Naive thymus-derived CD8-positive, alpha-beta T cell (primary cell): ENCODE results near the gene HMCN2. TPM values are rescaled to one million over a fixed set of nuclear protein-coding genes. Genes with fewer than 3 reads are reported as not detected.

ENCODE experiments used
- ATAC-seq, 2 donors: fragments of 150-1000 bp; cut with Tn5 transposase in 1 of 2; sonication (Bioruptor Pico), chemical (Tn5 transposase) in 1 of 2; 1 replicate in 1 of 2; 2 replicates in 1 of 2; pipeline ENCODE4 v1.10.0; 2021; ENCODE audit warnings: mild to moderate bottlenecking in 2 of 2, moderate library complexity in 2 of 2
- POLR2A ChIA-PET: fragments of 350-600 bp; sonication (Branson Sonifier 250); formaldehyde crosslinking; loops from one replicate; lab custom pipeline; 2021; ENCODE audit warnings: antibody characterized with exemption; lab: Charles Lee
- DNase-seq, 10 donors: peaks; one replicate each; pipeline versions ENCODE4 v3.0.0 to v3.0.0-alpha.2; 2020 to 2022
- H3K27ac Mint-ChIP-seq, 10 donors: one replicate each; pipeline ENCODE4 v1.8.0; 2020 to 2022; ENCODE audit warnings: mild to moderate bottlenecking in 10 of 10, mixed read lengths in 10 of 10, moderate library complexity in 4 of 10, inconsistent platforms in 1 of 10
- H3K27me3 Mint-ChIP-seq, 5 donors: one replicate each; pipeline ENCODE4 v1.8.0; 2021 to 2022; ENCODE audit warnings: mixed read lengths in 5 of 5
- H3K36me3 Mint-ChIP-seq, 3 donors: one replicate each; pipeline ENCODE4 v1.8.0; 2020 to 2022; ENCODE audit warnings: mixed read lengths in 3 of 3, mild to moderate bottlenecking in 2 of 3, inconsistent platforms in 1 of 3
- H3K4me1 Mint-ChIP-seq, 4 donors: one replicate each; pipeline ENCODE4 v1.8.0; 2021 to 2022; ENCODE audit warnings: mixed read lengths in 4 of 4
- H3K4me3 Mint-ChIP-seq, 10 donors: one replicate each; pipeline ENCODE4 v1.8.0; 2020 to 2022; ENCODE audit warnings: mild to moderate bottlenecking in 10 of 10, mixed read lengths in 10 of 10, moderate library complexity in 6 of 10, inconsistent platforms in 1 of 10
- H3K9me3 Mint-ChIP-seq, 9 donors: one replicate each; pipeline ENCODE4 v1.8.0; 2020 to 2022; ENCODE audit warnings: mixed read lengths in 9 of 9, mild to moderate bottlenecking in 3 of 9, inconsistent platforms in 1 of 9, moderate library complexity in 1 of 9
- polyA plus RNA-seq, 3 donors: library from polyadenylated mRNA; unstranded; fragments of 300-500 nt; fragmentation: Illumina TruSeq; gene quantifications; one replicate each; pipeline ENCODE4 v1.2.3, GENCODE V29; 2021
- total RNA-seq, 8 experiments: library from RNA in 2 of 8; stranded (reverse) in 2 of 8; gene quantifications; one replicate each; pipeline ENCODE4 v1.2.3 and lab custom pipeline; 2021 to 2026

HMCN2 gene
- total and polyA plus RNA-seq, 5 experiments from 2014 or later: not detected

- Mint-ChIP-seq H3K27me3 (peaks cover 11 to 63% (median 29%) of the 10 kb centered on the region in 5 donors), H3K9me3 (no peaks in the 10 kb centered on the region), H3K4me3 (no peak overlapping the region), H3K4me1 (peaks cover 0 to 7% (median 3%) of the 10 kb centered on the region in 4 donors), H3K27ac (no peak overlapping the region), H3K36me3 (no peaks in the 10 kb centered on the region)
- ATAC-seq: no peak
- POLR2A ChIA-PET: interaction anchor here (0.7 kb wide), 1 partner anchor 203 kb away, joined by 3 read pairs; no protein-coding TSS in a partner anchor
- no peak for DNase-seq
These were observed 197.4 kb downstream of the HMCN2 start for GRCh38 chr9:130462685-130463540.

DNA sequence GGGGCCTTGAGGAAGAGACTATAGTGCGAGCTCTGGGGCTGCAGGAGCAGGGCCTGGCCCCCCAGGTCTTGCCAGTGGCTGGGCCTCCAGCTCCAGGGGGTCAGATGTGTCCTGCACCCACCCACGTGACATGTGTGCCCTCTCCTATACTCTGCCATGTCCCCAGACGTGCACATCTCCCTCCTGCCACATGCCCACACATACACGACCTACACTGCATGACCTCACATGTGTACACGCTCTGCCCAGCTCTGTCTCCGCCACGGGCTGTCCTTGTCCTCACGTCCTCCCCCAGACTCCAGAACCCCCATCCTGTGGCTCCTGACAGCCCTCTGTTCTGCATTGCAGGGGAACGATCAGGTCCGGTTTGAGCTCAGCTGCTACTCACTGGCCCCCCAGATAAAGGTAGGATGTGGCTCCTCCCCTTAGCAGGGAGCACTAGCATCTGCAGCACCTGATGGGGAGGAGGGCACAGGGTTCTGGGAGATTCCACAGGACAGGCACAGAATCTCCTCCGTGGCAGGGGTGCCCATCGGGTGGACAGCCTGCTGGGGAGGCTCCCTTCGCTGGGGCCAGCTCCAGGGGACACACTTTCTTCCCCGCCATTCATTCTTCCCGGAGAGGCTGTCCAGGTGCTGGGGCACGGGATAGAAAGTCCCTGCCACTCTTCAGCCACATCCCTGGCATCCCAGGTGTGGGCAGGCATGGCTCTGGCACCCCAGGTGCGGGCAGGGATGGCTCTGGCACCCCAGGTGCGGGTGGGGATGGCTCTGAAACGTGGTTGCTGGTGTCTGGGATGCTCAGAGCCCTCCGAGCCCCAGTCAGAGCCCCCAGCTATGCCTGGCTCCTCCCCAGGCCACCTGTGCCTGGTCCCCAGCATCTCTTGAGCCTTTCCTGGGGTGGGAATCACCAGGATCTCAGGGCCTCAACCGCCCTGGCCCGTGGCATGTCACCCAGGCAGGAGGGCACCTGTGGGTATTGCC, 198.5 kb downstream of the HMCN2 start:
- no peaks in the 10 kb centered on the region for H3K36me3 Mint-ChIP-seq
- POLR2A ChIA-PET: no interaction called here
- H3K27me3 Mint-ChIP-seq: peaks cover 13 to 66% (median 27%) of the 10 kb centered on the region in 5 donors
- no peak overlapping the region for H3K4me3 Mint-ChIP-seq
- no peak for DNase-seq
- H3K4me1 Mint-ChIP-seq: peaks cover 0 to 7% (median 3%) of the 10 kb centered on the region in 4 donors
- no peak for ATAC-seq
- H3K9me3 Mint-ChIP-seq: no peaks in the 10 kb centered on the region
- H3K27ac Mint-ChIP-seq: no peak overlapping the region

DNA sequence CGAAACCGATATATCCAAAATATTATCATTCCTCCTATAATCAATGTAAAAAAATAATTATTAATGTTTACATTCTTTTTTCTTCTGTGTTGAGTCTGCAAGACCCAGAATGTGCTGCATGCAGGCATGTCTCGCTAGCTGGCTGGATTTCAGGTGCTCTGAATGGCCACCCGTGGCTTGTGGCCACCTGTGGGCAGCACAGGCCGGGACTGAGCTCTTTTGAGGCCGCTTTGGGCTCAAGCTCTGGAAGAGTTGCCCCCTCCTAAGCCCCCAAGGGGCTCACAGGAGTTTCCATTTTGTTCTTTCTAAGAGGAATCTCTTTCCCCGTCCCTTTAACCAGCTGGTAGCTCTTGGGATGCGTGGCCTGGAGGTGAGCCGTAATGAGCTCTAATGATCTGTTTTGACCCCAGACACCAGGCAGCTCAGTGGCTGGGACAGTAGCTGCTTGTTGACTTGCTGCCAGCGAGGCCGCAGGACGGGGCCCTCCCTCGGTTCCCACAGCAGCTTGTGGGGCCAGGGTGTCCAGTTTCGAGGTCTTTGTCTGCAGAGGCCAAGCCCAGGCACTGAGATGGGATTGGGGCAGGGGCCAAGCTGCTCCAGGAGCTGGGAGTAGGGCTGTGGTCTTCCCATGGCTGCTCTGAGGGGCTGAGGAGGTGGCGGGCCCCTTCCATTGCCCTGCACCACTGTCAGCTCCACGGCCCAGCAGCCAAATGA, 200.0 kb downstream of the HMCN2 start:
- H3K4me3 Mint-ChIP-seq: no peak overlapping the region
- H3K27ac Mint-ChIP-seq: no peak overlapping the region
- ATAC-seq: no peak
- peaks cover 6 to 64% (median 19%) of the 10 kb centered on the region in 5 donors for H3K27me3 Mint-ChIP-seq
- no peak for DNase-seq
- POLR2A ChIA-PET: no interaction called here
- no peaks in the 10 kb centered on the region for H3K9me3 Mint-ChIP-seq
- no peaks in the 10 kb centered on the region for H3K36me3 Mint-ChIP-seq
- peaks cover 0 to 2% (median 1%) of the 10 kb centered on the region in 4 donors for H3K4me1 Mint-ChIP-seq

DNA sequence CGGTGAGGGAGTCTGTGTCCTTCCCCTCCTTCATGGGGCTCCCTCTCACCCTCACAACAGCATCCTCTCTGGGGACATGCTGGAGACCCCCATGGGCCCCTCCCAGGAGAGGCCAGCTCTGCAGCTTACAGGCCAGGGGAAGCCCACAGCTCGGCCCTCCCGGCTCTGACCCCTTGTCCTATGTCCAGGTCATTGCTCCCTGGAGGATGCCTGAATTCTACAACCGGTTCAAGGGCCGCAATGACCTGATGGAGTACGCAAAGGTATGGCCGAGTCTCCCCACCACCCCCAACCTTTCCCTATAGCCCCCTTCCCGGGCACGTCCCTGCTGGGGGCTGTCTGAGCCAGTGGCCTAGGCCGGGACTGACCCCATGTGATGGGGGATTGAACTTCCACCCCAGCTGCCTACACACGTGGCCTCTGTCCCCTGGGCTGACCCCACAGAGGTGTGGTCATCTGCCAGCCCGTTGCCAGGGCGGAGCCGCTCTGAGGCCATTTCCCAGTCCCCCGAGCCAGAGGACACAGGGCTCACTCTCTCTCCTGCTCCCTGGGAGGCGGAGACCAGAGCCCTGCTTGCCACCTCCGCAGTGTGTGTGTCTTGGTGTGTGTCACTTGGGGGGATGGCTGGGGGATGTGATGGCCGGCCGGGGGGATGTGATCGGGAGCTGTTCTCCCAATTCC, 201.1 kb downstream of the HMCN2 start:
- Mint-ChIP-seq H3K36me3 (no peaks in the 10 kb centered on the region), H3K27ac (no peak overlapping the region), H3K27me3 (peaks cover 6 to 71% (median 22%) of the 10 kb centered on the region in 5 donors), H3K4me3 (no peak overlapping the region), H3K4me1 (peaks cover 0 to 2% (median 0%) of the 10 kb centered on the region in 4 donors), H3K9me3 (no peaks in the 10 kb centered on the region)
- DNase-seq (no peak), ATAC-seq (no peak)
- POLR2A ChIA-PET: no interaction called here

GRCh38 chr9:130467316-130467715, 201.8 kb downstream of the HMCN2 start:
- H3K36me3 Mint-ChIP-seq: no peaks in the 10 kb centered on the region
- H3K9me3 Mint-ChIP-seq: no peaks in the 10 kb centered on the region
- peaks cover 6 to 77% (median 26%) of the 10 kb centered on the region in 5 donors for H3K27me3 Mint-ChIP-seq
- no peak overlapping the region for H3K4me3 Mint-ChIP-seq
- H3K4me1 Mint-ChIP-seq: peaks cover 0 to 2% (median 0%) of the 10 kb centered on the region in 4 donors
- DNase-seq (no peak), ATAC-seq (no peak)
- H3K27ac Mint-ChIP-seq: no peak overlapping the region
- POLR2A ChIA-PET: no interaction called here

DNA sequence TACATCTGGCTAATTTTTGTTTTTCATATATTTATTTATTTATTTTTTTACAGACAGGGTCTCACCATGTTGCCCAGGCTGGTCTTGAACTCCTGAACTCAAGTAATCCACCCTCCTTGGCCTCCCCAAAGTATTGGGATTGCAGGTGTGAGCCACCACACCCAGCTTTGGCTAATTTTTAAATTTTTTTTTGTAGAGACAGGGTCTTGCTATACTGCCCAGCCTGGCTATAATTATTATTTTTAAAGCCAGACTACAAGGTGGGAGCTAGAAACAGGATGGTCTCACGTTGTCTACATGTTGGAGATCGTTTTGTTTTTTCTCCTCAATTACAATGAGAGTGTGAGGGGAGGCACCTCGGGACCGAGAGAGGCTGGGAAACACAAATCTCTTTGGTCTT, 203.0 kb downstream of the HMCN2 start:
- no peaks in the 10 kb centered on the region for H3K9me3 Mint-ChIP-seq
- POLR2A ChIA-PET: no interaction called here

DNA sequence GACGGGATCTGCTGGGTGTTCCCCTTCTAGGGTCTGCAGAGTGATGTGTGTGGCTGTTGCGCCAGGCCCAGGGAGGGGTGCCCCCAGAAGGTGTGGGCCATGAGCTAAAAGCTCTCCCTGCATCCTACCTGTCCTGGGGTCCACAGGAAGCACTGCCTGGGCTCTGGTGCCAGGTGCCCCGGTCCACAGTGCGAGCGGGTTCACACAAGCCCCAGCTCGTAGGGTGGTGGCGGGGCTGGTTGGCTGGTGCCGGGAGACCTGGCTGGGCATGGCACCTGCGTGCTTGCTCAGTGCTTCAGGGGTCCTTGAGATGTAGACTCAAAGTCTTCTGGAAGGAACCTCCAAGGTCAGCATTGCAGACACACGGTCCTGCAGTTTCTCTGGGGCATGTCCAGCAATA, 204.7 kb downstream of the HMCN2 start:
- Mint-ChIP-seq H3K27ac (no peak overlapping the region), H3K27me3 (peaks cover 4 to 67% (median 23%) of the 10 kb centered on the region in 5 donors), H3K4me3 (no peak overlapping the region), H3K9me3 (no peaks in the 10 kb centered on the region), H3K36me3 (no peaks in the 10 kb centered on the region), H3K4me1 (peaks cover 0 to 9% (median under 1%) of the 10 kb centered on the region in 4 donors)
- ATAC-seq: no peak
- POLR2A ChIA-PET: no interaction called here
- no peak for DNase-seq

More for the DNA sequence above, 203.0 kb downstream of the HMCN2 start:
- Mint-ChIP-seq H3K36me3 (no peaks in the 10 kb centered on the region), H3K4me1 (peaks cover 0 to 4% (median under 1%) of the 10 kb centered on the region in 4 donors), H3K27ac (no peak overlapping the region), H3K27me3 (peaks cover 6 to 83% (median 31%) of the 10 kb centered on the region in 5 donors), H3K4me3 (no peak overlapping the region)
- ATAC-seq: no peak
- DNase-seq: no peak

GRCh38 chr9:130470950-130471349, 205.4 kb downstream of the HMCN2 start:
- no peak for DNase-seq
- H3K9me3 Mint-ChIP-seq: no peaks in the 10 kb centered on the region
- H3K27me3 Mint-ChIP-seq: peaks cover 4 to 67% (median 23%) of the 10 kb centered on the region in 5 donors
- POLR2A ChIA-PET: no interaction called here
- no peak overlapping the region for H3K4me3 Mint-ChIP-seq
- no peaks in the 10 kb centered on the region for H3K36me3 Mint-ChIP-seq
- H3K4me1 Mint-ChIP-seq: peaks cover 0 to 9% (median under 1%) of the 10 kb centered on the region in 4 donors
- no peak for ATAC-seq
- H3K27ac Mint-ChIP-seq: no peak overlapping the region

DNA sequence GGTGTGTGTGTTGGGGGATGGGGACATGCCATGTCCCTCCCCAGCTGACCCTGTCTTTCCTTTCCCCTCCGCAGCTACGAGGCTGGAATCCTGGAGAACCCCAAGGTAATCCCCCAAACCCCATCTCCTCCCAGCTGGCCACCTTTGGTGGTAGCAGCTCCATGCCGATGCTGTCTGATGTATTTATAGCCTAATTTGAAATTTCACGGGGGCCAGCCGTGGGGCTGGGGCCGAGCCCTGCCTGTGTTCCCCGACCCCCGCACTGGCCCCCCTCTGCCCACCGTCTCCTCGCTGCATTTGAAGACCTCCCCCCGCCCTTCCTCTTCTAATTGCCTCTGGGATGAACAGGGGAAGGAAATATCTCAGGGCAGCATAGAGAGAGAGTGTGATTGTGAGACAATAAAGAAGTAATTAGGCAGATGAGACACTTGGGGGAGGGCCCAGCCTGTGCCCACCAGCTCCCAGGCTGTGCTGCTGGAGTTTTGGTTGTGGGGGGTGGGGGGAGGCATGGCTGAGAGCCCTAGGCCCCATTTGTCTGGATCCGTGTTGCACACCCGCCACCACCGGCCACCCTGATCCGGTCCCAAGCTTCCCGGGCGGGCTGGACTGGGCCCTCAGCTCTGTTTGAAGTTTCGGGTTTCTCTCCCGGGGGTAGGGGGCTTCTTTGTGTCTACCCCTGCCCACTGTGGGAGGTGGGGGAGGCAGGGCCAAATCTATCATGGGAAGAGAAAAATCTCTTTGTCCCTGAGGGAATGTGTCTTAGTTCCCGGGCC, 206.0 kb downstream of the HMCN2 start:
- H3K4me3 Mint-ChIP-seq: no peak overlapping the region
- H3K4me1 Mint-ChIP-seq: peaks cover 0 to 9% (median under 1%) of the 10 kb centered on the region in 4 donors
- POLR2A ChIA-PET: no interaction called here
- peaks cover 4 to 60% (median 18%) of the 10 kb centered on the region in 5 donors for H3K27me3 Mint-ChIP-seq
- ATAC-seq: no peak
- H3K36me3 Mint-ChIP-seq: no peaks in the 10 kb centered on the region
- no peaks in the 10 kb centered on the region for H3K9me3 Mint-ChIP-seq
- DNase-seq: no peak
- no peak overlapping the region for H3K27ac Mint-ChIP-seq

DNA sequence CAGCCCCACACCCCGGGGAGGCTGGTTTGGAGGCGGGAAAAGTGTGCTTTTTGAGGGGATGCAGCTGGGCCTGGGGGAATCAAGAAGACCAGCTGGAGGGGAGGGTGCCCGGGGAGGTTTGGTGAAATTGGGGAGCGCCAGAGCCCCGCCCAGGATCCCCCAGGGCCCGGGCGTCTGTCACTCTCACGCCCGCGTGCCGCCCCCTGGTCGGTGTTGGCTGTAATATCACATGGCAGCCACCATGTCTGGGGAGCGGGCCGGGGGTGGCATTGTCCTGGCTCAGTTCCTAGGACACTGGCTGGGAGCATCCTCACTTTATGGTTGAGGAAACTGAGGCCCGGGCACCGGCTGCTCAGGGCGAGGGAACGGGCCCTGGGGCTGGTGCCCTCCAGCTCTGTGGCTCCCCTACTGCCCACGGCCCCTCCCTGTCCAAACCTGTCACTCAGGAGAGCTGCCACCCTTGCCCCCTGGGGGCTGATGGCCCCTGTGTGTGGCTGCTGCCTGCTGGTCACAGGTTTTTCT, 206.7 kb downstream of the HMCN2 start:
- Mint-ChIP-seq H3K4me1 (peaks cover 0 to 9% (median under 1%) of the 10 kb centered on the region in 4 donors), H3K27me3 (peaks cover 4 to 54% (median 18%) of the 10 kb centered on the region in 5 donors), H3K4me3 (no peak overlapping the region), H3K9me3 (no peaks in the 10 kb centered on the region), H3K27ac (no peak overlapping the region), H3K36me3 (no peaks in the 10 kb centered on the region)
- ATAC-seq (no peak), DNase-seq (no peak)
- POLR2A ChIA-PET: no interaction called here

GRCh38 chr9:130473009-130473408, 207.4 kb downstream of the HMCN2 start:
- H3K4me3 Mint-ChIP-seq: no peak overlapping the region
- POLR2A ChIA-PET: no interaction called here
- H3K27ac Mint-ChIP-seq: no peak overlapping the region
- peaks cover 2 to 46% (median 18%) of the 10 kb centered on the region in 5 donors for H3K27me3 Mint-ChIP-seq
- H3K36me3 Mint-ChIP-seq: no peaks in the 10 kb centered on the region
- H3K9me3 Mint-ChIP-seq: no peaks in the 10 kb centered on the region
- ATAC-seq: no peak
- DNase-seq: no peak
- peaks cover 0 to 7% (median under 1%) of the 10 kb centered on the region in 4 donors for H3K4me1 Mint-ChIP-seq
